ENCODE data around the gene PBX1.

- TF ChIP-seq TAF1 (IDR thresholded peaks at IDR 0.05; ENCODE audit: borderline replicate concordance, insufficient read depth, low read length) (no peak), REST (IDR thresholded peaks at IDR 0.05; ENCODE audit: insufficient read depth in 1 of 2, low read depth in 2 of 2, low read length in 2 of 2) (no peak), POLR2AphosphoS5 (IDR thresholded peaks at IDR 0.05; ENCODE audit: low read depth, low read length) (no peak), SIN3A (IDR thresholded peaks at IDR 0.05; ENCODE audit: borderline replicate concordance, insufficient read depth, low read length) (no peak)
These were observed 194.6 kb downstream of the PBX1 start for GRCh38 chr1:164753521-164754077.
